MCF 10A (cell line): ENCODE results near the gene IRAK3. TPM values are rescaled to one million over a fixed set of nuclear protein-coding genes. Genes with fewer than 3 reads are reported as not detected.

Source experiments
- BruUV-seq: library from RNA; stranded (reverse); fragments of 400-500 nt; replicated peaks from 2 replicates; lab custom pipeline; 2021; lab: Mats Ljungman, UMichigan
- CTCF ChIA-PET: fragments of 300-600 bp; sonication (Branson Sonifier 250); formaldehyde crosslinking; extraction: SDS; loops from one replicate; lab custom pipeline; 2021; ENCODE audit warnings: antibody characterized with exemption, inconsistent platforms; lab: Yijun Ruan, JAX
- POLR2A ChIA-PET: fragments of 300-600, 350-650 bp; sonication (Branson Sonifier 250); formaldehyde crosslinking; extraction: SDS; loops from one replicate; lab custom pipeline; 2020; ENCODE audit warnings: antibody characterized with exemption, inconsistent platforms; lab: Yijun Ruan, JAX
- DNase-seq: peaks from one replicate; pipeline ENCODE4 v3.0.0-alpha.2; 2018; ENCODE audit not compliant: unreplicated experiment
- H3K27ac Mint-ChIP-seq: one replicate; pipeline ENCODE4 v1.8.0; 2022; ENCODE audit warnings: mild to moderate bottlenecking, low read depth, mixed read lengths; ENCODE audit not compliant: unreplicated experiment
- H3K27me3 Mint-ChIP-seq: one replicate; pipeline ENCODE4 v1.8.0; 2022; ENCODE audit warnings: mixed read lengths; ENCODE audit not compliant: insufficient read depth, unreplicated experiment
- H3K36me3 Mint-ChIP-seq: one replicate; pipeline ENCODE4 v1.8.0; 2022; ENCODE audit warnings: mild to moderate bottlenecking, moderate library complexity, mixed read lengths; ENCODE audit not compliant: insufficient read depth, unreplicated experiment
- H3K4me1 Mint-ChIP-seq: one replicate; pipeline ENCODE4 v1.8.0; 2022; ENCODE audit warnings: mixed read lengths; ENCODE audit not compliant: insufficient read depth, unreplicated experiment
- H3K4me3 Mint-ChIP-seq: one replicate; pipeline ENCODE4 v1.8.0; 2022; ENCODE audit warnings: mild to moderate bottlenecking, moderate library complexity, mixed read lengths; ENCODE audit not compliant: unreplicated experiment
- H3K9me3 Mint-ChIP-seq: one replicate; pipeline ENCODE4 v1.8.0; 2022; ENCODE audit warnings: mixed read lengths; ENCODE audit not compliant: unreplicated experiment
- intact Hi-C: fragments of 100-400 bp; cut with micrococcal nuclease; formaldehyde crosslinking; loops from 2 replicates; pipeline ENCODE4 v1.14.1; 2022
- total RNA-seq: library from RNA; stranded (reverse); gene quantifications from 2 replicates; pipeline ENCODE4 v1.2.3, GENCODE V29; 2022
- TF ChIP-seq, protein P1 (sequence below): fragments of 200-600 bp; IDR thresholded peaks from one replicate; pipeline ENCODE4 v1.8.0; 2022; ENCODE audit warnings: antibody characterized with exemption, mild to moderate bottlenecking; ENCODE audit not compliant: unreplicated experiment

The IRAK3 gene
- total RNA-seq, 1 experiment from 2014 or later = not detected

- ChIA-PET POLR2A (interaction anchor here (0.5 to 1.9 kb wide), 4 partner anchors 14 to 157 kb away, joined by 3 to 19 read pairs (median 10); partner anchors contain the start of genes HELB, LLPH and TMBIM4), CTCF (interaction anchor here (0.5 to 2.4 kb wide), 18 partner anchors 13 to 1182 kb away, joined by 3 to 13 read pairs (median 4); partner anchors contain the start of genes HELB, LLPH and TMBIM4)
- H3K4me3 Mint-ChIP-seq = no peak overlapping the region
- H3K4me1 Mint-ChIP-seq = peaks cover 8% of the 10 kb centered on the region
- peaks cover 11% of the 10 kb centered on the region for H3K9me3 Mint-ChIP-seq
- intact Hi-C loops = loop anchor here (2.0 to 5.0 kb wide), 2 partner anchors 264 to 547 kb away; no protein-coding TSS in a partner anchor
- peak; percentile 84 for DNase-seq
- BruUV-seq = no TSS peak
- TF ChIP-seq, protein P1, sequence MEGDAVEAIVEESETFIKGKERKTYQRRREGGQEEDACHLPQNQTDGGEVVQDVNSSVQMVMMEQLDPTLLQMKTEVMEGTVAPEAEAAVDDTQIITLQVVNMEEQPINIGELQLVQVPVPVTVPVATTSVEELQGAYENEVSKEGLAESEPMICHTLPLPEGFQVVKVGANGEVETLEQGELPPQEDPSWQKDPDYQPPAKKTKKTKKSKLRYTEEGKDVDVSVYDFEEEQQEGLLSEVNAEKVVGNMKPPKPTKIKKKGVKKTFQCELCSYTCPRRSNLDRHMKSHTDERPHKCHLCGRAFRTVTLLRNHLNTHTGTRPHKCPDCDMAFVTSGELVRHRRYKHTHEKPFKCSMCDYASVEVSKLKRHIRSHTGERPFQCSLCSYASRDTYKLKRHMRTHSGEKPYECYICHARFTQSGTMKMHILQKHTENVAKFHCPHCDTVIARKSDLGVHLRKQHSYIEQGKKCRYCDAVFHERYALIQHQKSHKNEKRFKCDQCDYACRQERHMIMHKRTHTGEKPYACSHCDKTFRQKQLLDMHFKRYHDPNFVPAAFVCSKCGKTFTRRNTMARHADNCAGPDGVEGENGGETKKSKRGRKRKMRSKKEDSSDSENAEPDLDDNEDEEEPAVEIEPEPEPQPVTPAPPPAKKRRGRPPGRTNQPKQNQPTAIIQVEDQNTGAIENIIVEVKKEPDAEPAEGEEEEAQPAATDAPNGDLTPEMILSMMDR = peak; percentile 59
- peak overlapping the region; percentile 82 for H3K27ac Mint-ChIP-seq
- H3K36me3 Mint-ChIP-seq = peaks cover 65% of the 10 kb centered on the region
- H3K27me3 Mint-ChIP-seq = no peaks in the 10 kb centered on the region
Observed at GRCh38 chr12:66144791-66145754, 43.9 kb upstream of the IRAK3 start.

GRCh38 chr12:66149702-66150398 lies 39.2 kb upstream of the IRAK3 start:
- H3K27me3 Mint-ChIP-seq = no peaks in the 10 kb centered on the region
- no peak overlapping the region for H3K27ac Mint-ChIP-seq
- DNase-seq = no peak
- H3K4me3 Mint-ChIP-seq = no peak overlapping the region
- no TSS peak for BruUV-seq
- POLR2A ChIA-PET = interaction anchor here (1.0 to 1.5 kb wide), 2 partner anchors 19 to 20 kb away, joined by 5 to 6 read pairs; partner anchors contain the start of genes LLPH and TMBIM4
- H3K9me3 Mint-ChIP-seq = no peaks in the 10 kb centered on the region
- intact Hi-C loops = loop anchor here (5.0 kb wide), 1 partner anchor 542 kb away; no protein-coding TSS in a partner anchor
- peaks cover 8% of the 10 kb centered on the region for H3K4me1 Mint-ChIP-seq
- CTCF ChIA-PET = interaction anchor here (0.6 to 1.7 kb wide), 4 partner anchors 9 to 946 kb away, joined by 3 to 10 read pairs (median 3); partner anchors contain the start of gene TMBIM4
- TF ChIP-seq, protein P1 = no peak
- H3K36me3 Mint-ChIP-seq = peaks cover 46% of the 10 kb centered on the region

DNA sequence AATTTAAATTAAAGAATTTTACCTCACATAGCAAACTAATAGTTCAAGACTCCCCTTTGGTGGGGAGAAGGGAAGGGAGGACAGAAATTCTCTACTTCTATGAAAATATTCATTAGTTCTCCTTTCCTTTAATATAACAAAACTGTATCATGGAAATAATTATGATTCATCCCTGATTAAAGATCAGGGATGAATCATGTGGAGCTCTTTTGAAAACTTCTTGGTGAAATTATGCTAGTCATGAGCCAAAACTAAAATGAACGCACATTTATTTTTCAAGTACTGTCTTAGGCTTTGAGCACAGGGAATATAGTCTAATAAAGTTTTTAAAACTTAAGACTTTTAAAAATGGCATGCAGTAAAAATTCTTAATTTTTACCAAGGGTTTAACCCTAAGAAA lies 36.3 kb upstream of the IRAK3 start:
- Mint-ChIP-seq H3K9me3 (no peaks in the 10 kb centered on the region), H3K27ac (no peak overlapping the region), H3K27me3 (no peaks in the 10 kb centered on the region), H3K36me3 (peaks cover 27% of the 10 kb centered on the region), H3K4me3 (no peak overlapping the region), H3K4me1 (peaks cover 13% of the 10 kb centered on the region)
- ChIA-PET CTCF (interaction anchor here (0.6 kb wide), 1 partner anchor 799 kb away, joined by 3 read pairs; no protein-coding TSS in a partner anchor), POLR2A (interaction anchor here (0.7 to 1.7 kb wide), 3 partner anchors 17 to 23 kb away, joined by 3 to 12 read pairs (median 8); partner anchors contain the start of genes LLPH and TMBIM4)
- no peak for DNase-seq
- TF ChIP-seq, protein P1 = no peak
- intact Hi-C loops = no loop called here
- no TSS peak for BruUV-seq
